COLO668 (cell line): ENCODE results near the gene CCDC175.
A peak's percentile ranks its signal among the peaks of the same experiment; 100 is the strongest.

Source experiments
- DNase-seq: peaks from one replicate; lab custom pipeline; 2025; ENCODE audit not compliant: unreplicated experiment; lab: John Stamatoyannopoulos, UW

Gene CCDC175

DNA sequence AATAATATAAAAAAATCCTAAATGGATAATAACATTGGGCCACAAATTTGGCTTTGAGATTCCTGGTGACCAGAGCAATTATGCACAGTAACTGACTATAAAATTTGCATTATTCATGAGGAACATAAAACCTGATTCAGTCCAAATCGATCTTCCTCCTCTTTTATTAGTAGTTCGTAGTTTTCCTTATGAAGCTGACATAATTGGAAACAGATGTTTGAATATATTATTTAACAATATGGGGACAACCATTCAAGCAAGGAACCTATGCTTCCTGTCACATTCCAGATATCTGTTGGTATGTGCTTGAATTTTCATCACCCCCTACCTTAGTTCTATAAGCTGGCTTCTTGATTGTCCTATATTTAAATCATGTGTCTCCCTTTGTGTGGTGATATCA, 34.9 kb downstream of the CCDC175 start:
- no peak for DNase-seq

DNA sequence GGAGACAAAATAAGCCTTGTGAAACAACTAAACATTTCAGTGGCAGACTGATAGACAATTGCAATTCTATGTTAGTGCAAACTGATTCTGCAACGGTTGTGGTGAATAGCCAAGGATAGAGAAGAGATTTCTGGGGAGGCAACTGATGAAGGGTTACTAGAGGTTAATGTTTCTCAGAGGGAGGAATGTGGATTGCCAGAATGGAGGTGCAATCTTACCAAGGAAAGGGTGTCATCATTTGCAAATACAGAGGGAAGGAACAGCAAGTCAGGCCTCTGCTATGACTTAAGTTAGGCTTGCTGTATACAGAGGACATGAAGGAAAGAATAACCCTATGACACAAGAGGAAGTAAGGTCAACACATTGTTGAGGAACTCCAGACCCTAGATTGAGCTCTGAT, 35.8 kb downstream of the CCDC175 start:
- DNase-seq: no peak

DNA sequence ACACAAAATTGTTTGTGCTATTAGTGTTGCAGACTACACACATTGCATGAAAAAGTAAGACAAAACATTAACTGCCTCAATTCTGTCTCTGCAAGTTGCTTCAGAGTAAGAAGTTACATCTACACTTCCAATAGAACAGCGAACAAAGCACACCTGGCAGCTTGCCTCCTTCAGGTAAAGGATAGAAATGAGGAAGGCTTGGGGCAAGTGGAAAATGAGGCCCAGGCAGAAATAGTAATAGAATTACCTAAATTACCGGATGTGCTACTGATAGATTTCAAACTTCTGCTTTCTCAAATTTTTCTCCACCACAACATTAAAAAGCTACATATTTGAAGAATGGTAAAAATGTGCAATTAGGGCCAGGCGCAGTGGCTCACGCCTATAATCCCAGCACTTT, 37.7 kb downstream of the CCDC175 start:
- no peak for DNase-seq

DNA sequence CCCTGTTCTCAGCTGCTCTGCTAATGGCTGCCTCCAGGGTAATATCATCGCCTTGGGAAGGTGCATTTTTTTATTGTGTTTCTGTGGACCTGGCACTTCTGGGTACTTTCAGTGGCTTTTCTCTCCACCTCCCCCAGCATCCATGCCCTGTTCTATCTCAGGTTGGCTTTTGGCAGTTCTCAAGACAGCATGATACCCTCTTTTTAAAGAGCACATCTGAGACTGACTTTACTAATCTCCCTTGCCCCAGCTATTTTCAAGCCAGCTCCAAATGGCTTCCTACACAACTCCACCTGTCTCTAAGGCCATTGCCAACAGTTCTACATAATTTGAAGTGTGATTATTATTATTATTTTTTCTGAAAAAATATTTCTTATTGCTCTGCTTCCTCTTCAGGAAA, 39.1 kb downstream of the CCDC175 start:
- no peak for DNase-seq

DNA sequence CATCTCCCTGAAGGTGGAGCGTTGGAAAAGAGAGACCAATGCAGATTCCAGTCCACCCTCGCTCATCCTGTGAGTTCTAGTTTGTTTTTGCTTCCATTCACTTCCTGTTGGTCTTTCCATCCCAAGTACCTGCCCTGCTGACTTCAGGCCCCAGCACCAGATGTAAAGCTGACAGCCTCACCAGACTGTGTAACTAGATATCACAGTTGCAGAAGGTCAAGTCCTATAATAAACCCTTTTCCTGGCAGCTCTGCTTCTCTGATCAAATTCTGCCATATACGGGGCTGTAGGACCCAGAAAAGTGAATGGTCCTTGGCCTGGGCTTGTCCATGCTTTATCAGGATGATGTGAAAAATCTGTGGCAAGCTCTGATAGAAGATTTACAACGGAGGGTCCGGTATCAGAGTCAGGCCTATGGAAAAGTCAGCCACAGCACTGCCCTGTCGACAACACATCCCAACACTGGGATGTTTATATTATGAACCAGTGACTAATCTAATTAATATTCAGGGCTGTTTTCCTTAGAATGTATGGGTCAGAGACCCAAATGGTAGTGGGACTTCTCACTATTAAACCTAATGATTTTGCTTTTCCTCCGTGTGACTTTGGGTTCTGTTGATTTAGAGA, 42.1 kb downstream of the CCDC175 start:
- no peak for DNase-seq

DNA sequence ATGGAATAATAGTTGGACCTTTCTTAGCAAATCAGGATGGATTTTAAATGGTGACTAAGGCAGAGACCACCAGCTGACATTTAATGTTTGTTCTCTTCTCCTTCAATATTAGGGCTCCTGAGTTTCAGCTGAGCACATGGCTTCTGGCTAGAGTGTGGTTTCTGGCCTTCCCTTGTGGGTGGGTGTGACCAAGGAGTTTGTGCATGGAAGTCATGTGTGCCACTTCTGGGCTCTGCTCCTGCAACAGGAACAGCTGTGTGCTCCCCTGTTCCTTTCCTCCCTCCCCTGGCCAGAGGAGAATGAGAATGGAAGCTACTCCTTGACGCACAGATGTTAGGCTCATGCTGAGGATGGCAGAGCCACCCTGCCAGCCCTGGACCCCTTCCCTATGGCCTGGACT, 44.2 kb downstream of the CCDC175 start:
- DNase-seq: no peak

DNA sequence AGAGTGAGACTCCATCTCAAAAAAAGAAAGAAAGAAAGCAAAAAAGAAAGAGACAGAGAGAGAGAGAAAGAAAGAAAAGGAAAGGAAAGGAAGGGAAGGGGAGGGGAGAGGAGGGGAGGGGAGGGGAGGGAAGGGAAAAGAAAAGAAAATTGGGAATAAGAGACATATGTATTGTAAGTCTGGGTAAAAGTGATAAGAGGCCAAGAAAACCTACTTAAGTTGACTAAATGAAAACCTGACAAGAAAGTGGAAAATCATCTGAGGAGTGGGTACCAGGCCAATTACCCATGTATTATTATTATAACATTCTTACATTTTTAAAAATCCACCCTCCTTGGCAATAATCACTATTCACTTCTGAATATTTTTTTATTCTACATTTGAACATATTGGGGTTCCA, 46.3 kb downstream of the CCDC175 start:
- DNase-seq: no peak

DNA sequence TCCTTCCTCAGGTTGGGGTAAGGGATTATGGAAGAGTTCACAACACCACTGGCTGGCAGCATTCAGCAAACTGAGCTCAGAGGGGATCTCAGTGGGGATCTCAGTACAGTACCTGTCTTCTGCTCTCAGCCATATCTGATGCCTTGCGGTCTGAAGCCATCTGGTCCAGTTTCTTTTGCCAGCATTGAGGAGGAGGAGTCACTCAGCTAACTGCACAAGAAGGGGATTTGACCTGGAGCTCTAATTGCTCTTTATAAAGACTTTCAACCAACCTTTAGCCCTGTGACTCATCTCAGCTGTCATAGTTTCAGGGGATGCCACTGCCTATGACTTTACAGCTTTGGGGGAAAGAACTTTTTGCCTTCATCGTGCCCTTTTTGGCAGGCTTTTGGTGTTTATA, 47.4 kb downstream of the CCDC175 start:
- DNase-seq: no peak

DNA sequence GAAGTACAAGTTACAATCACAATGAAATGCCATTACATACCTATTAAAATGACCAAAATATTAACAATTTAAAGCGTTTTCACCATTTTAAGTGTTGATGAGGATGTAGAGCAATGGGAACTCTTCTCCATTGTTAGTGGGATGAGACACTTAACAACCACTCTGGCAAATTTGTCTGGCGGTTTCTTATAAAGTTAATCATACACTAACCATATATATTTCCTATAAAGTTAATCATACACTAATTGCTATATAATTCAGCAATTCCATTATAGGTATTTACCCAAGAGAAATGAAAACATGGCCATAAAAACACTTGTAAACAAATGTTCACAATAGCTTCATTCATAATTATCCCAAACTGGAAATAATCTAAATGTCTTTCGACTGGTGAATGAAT, 56.4 kb downstream of the CCDC175 start:
- no peak for DNase-seq

DNA sequence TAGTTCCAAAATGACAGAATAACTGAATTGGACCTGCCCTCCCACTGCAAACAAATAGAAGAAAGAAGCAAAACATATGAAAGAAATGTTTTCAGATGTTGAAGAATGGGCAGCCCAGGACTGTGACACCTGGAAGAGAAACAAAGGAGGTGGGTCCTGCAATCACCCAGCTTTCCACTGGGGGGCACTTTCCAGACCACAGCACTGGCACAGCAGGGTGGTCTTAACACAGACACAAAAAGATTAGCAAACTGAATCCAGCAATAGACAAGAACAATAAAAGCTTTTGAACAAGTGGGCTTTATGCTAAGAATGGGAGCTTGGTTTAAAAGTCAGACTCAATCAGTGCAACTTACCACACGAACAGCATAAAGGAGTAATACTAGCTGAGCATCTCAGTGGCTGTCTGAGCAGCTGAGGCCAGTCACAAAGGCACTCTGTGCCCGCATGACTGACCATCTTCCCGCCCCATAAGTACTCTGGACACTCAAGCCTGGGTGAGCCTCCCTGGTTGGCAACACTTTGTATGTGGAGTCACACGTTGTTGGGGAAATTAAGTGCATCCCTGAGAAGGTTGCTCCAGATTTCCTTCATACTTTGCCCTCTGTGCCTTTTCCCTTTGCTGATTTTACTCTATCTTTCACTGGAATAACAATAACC, 64.6 kb downstream of the CCDC175 start:
- peak; percentile 53 for DNase-seq

DNA sequence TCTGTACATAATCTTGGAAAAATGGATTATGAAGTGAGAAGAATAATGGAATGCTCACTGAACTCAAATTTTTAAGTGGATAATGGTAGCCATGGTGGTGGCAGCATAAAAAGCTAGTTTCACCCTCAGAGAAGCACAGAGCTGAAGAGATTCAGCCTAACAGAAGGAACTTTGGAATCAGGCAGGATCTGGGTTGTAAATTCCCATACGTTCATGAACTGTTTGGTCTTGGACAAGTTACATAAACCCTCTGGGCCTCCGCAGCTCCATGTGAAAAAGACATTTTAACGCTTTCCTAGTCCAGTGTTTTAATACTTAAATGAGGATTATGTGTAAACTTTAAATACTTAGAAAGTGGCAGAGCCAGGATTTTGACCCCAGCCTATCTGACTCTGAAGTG, 65.6 kb downstream of the CCDC175 start:
- DNase-seq: no peak

DNA sequence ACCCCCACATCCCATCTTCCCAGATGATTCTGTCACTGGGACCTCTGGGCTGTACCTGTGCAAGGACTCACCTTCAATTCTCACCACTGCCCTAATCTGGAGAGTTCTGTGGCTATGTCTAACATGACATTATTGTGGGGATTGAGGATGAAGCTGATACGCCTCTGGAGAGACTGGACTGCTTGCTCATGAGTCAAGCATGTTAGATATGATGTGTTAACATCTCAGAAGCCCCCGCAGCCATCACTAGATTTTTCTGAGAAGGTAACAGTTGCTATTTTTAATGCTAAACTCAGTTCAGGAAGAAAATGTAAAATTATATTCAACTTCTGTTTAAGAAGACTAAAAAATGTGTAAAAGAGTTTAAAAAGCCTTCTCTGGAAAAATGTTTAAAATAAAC, 66.6 kb downstream of the CCDC175 start:
- DNase-seq: no peak

DNA sequence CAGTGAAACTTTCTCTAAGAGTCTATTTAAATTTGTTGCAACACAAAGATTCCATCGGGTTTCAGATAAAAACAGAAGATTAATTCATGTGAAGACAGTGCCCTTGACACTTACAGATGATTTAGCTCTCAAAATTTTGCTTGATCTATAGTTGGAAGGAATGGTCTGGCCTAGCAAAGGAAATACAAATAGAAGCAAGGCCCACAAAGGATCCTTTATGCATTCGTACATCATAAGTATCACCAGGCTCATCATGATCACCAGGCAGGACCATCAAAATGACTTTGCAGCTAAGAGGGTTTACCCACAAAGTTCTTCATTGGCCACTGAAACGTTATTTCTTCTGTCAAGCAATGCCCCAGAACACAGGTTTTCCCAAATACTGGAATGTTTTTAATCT, 67.5 kb downstream of the CCDC175 start:
- DNase-seq: no peak

DNA sequence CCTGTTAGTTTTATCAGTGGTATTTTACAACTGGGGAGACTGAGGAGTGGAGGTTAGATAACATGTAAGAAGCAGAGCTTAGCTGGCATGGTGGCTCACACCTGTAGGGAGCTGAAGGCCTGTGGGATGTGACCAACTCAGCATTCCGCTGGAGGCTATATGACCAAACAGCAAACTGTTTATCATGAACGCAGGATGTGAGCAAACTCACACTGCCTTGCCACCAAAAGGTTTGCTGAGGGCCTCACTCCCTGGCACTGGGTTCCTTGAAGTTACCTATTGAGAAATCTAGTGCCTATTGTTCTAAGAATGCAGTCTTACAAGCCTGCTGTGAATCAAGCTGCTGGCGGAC, 68.9 kb downstream of the CCDC175 start:
- DNase-seq: no peak

DNA sequence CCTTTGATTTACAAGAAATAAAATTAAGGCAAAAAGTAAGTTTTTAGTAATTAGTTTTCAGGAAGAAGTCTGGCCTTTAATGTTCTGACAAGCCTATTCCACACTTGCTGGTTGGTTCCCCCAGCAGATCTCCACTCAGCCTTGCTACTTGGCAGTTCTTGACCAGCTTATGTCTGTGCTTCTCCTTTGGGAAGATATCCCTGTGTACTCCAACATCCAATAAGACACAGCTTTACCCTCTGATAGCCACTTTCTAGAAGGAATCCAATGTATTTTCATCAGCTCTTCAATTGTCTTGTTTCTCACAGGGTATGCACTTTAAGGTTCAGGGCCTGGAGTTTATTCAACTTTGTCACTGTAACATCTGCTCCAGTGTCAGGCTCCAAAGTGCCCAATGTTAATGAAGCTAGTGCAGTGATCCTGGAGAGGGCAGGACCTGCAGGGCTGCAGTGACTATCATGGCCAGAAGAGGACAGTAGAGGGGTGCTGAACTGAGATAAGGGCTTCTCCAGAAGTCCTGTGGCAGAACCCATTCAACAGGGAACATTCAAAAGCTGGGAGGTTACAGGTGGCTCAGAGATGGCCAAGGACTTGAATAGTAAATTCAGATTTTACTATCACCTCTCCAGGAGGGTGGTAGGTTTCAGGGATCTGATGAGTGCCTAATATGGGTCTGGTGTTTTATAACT, 69.4 kb downstream of the CCDC175 start:
- peak; percentile 73 for DNase-seq

DNA sequence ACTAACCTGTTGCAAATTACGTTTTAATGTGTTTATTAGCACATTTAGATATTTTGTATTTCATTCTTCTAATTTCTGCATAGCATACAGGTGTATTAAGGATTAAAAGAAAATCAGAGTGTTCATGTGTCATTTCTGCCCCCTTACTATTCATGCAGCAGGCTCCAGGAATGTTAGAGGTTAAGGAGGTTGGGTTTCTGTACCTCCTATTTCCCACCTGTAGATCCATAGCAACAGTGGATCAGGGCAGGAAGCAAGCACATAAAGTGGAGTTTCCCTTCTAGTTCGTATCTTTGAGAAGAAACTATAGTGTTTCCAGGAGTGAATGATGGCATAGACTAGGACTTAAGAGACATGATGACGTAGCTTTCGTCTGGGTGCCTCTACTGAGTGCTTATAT, 73.4 kb downstream of the CCDC175 start:
- no peak for DNase-seq

DNA sequence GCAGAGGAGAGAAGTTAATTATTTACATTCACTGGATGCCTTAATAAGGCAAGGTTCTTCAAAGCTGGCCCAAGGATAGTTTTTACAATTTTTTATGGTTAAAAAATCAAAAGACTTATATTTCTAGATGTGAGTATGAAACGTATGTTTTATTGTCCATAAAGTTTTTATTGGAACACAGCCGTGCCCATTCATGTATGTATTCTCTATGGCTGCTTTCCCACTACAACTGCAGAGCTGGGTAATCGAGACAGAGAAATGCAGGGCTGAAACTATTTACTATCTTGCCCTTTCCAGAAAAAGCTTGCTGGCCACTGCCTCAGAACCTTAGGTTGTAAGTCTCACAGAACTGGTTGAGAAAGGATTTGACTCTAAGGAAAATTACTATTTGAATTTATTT, 75.9 kb downstream of the CCDC175 start:
- no peak for DNase-seq

DNA sequence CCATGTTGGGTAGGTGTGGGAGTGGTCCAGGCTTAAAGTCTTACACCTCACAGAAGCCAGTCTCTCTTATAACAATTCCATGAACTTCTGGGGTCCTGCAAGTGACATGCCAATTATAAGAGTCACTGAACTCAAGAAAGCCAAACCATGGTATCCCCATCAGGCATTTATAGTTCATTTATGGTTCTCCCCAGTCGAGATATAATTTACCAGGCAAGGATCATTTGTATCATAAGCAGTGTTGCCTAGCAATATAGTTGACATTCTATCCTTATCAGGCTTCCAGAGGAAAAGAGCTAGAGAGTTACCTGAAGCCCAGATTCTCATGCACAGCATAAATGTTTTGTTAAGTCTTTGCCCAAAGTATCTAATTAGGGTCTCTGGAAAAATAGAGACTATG, 84.2 kb downstream of the CCDC175 start:
- no peak for DNase-seq

DNA sequence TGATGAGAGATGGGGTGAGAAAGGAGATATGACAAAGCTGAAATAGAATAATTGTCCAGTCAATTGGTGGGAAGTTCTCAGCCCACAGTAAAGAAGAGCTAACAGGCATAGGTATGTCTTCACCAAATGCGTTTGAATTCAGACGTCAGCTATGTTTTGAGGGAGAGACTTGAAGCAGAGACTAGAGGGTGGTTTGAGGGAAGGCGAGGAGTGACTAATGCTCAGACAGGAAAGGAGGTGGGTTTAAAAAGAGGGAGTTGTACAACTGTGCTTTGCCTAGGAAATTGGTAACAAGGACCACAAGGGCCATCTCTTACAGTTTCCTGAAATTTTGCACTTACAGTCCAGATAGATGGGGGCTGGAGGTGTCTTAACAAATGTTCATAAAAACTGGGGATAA, 85.9 kb downstream of the CCDC175 start:
- DNase-seq: no peak

DNA sequence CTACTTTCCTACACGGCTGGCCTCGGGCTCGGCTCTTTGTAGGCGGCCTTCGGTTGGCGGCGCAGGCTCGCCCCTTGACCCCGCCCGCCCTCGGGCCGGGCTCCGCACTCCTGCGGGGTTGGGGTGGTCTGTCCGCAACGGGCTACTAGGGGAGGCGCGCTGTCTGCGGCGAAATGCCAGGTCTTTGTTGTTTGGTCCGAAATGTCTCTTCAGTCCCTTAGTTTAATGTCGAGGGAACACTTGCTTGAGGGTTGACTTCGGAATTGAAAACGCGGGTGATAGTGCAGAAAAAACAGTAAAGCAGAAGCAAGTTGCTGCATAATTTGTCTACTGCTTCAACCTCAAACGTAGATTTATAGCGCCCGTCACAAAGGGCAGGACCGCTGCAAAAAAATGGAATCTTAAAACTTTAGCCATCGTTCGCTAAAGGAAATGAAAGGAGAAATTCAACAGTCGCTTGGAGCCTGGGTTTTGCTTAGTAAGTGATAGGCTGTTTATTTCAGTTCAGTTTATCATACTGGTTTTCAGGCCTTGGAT, 91.9 kb downstream of the CCDC175 start:
- no peak for DNase-seq

DNA sequence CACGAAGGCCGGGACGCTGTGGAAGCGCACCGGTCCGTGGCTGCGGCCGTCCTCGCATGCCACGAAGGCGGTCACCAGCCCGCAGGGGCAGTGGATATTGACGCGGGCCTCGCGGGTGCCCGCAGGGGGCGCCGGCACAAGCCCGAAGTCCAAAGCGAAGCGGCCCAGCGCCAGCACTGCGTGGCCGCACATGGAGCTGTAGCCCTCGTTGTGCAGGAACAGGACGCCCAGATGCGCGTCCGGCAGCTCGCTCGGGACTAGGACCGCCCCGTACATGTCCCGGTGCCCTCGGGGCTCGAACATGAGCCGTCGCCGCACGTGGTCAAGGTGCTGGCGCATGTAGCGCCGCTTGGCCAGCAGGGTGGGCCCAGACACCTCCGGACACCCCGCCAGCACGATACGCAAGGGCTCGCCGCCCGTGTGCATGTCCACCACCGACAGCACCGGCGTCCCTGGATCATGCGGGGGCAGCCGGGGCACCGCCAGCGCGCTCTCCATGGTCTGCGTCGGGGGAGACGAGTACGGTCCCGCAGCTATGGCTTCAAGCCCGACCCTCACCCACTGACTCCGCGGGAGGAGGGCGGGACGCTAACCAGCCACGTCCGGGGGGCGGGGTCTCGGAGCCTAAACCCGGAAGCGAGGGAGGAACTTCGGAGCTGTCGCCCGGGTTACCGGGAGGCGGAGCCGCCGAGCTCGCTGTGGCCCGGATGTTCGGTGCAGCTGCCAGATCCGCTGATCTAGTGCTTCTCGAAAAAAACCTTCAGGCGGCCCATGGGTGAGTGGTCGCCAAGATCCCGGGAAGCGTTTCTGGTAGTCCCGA, 92.6 kb downstream of the CCDC175 start, which contains the start of the genes JKAMP and L3HYPDH:
TSS of gene JKAMP (plus strand) at position 699 of the 820 bp plus-strand sequence. CDS start at position 772, 73 bp downstream.
TSS of gene L3HYPDH (minus strand) at position 590 of the 820 bp plus-strand sequence. CDS start at position 498, 92 bp downstream.
- DNase-seq: peak; percentile 99
